GM19240 (cell line): Measurements from ENCODE around the gene MAPKAPK2.

Experiments used
- DNase-seq: peaks from one replicate; pipeline ENCODE4 v3.0.0; 2011; ENCODE audit warnings: low spot score; ENCODE audit not compliant: insufficient read length

Gene MAPKAPK2

GRCh38 chr1:206660136-206660535 lies 24.6 kb upstream of the MAPKAPK2 start:
- DNase-seq: no peak

GRCh38 chr1:206661161-206661820 lies 23.4 kb upstream of the MAPKAPK2 start:
- no peak for DNase-seq

GRCh38 chr1:206662396-206663092 lies 22.2 kb upstream of the MAPKAPK2 start:
- no peak for DNase-seq

GRCh38 chr1:206663362-206663761 lies 21.3 kb upstream of the MAPKAPK2 start:
- no peak for DNase-seq

GRCh38 chr1:206663832-206664652 lies 20.7 kb upstream of the MAPKAPK2 start:
- DNase-seq: peak; percentile 67

- DNase-seq: no peak
These were observed 20.0 kb upstream of the MAPKAPK2 start for GRCh38 chr1:206664740-206665139.

GRCh38 chr1:206666031-206666561 lies 18.6 kb upstream of the MAPKAPK2 start:
- no peak for DNase-seq

GRCh38 chr1:206666954-206667665 lies 17.6 kb upstream of the MAPKAPK2 start:
- DNase-seq: no peak

- DNase-seq: no peak
These were observed 16.4 kb upstream of the MAPKAPK2 start for GRCh38 chr1:206668351-206668750.

GRCh38 chr1:206668874-206669410 lies 15.8 kb upstream of the MAPKAPK2 start:
- DNase-seq: no peak

- DNase-seq: no peak
These were observed 12.6 kb upstream of the MAPKAPK2 start for GRCh38 chr1:206672011-206672688.

GRCh38 chr1:206672844-206673758 lies 11.6 kb upstream of the MAPKAPK2 start:
- DNase-seq: no peak

- no peak for DNase-seq
These were observed 10.5 kb upstream of the MAPKAPK2 start for GRCh38 chr1:206674236-206674635.

GRCh38 chr1:206674745-206675175 lies 9.9 kb upstream of the MAPKAPK2 start:
- no peak for DNase-seq

GRCh38 chr1:206676499-206676898 lies 8.2 kb upstream of the MAPKAPK2 start:
- no peak for DNase-seq

GRCh38 chr1:206678490-206678889 lies 6.2 kb upstream of the MAPKAPK2 start:
- no peak for DNase-seq

GRCh38 chr1:206679738-206680211 lies 4.9 kb upstream of the MAPKAPK2 start:
- DNase-seq: peak; percentile 48

- DNase-seq: no peak
These were observed 4.4 kb upstream of the MAPKAPK2 start for GRCh38 chr1:206680279-206680678.

- DNase-seq: no peak
These were observed 3.3 kb upstream of the MAPKAPK2 start for GRCh38 chr1:206681359-206681758.
